ENCODE data around the gene CLIC4. TPM values are rescaled to one million over a fixed set of nuclear protein-coding genes. Genes with fewer than 3 reads are reported as not detected.

The CLIC4 gene
- total and polyA plus RNA-seq, 10 of the 15 experiments (the other 5 are each of a cell fraction or from before 2014, with no cell fraction given), result 20.4 to 107 (median 69.6) TPM

DNA sequence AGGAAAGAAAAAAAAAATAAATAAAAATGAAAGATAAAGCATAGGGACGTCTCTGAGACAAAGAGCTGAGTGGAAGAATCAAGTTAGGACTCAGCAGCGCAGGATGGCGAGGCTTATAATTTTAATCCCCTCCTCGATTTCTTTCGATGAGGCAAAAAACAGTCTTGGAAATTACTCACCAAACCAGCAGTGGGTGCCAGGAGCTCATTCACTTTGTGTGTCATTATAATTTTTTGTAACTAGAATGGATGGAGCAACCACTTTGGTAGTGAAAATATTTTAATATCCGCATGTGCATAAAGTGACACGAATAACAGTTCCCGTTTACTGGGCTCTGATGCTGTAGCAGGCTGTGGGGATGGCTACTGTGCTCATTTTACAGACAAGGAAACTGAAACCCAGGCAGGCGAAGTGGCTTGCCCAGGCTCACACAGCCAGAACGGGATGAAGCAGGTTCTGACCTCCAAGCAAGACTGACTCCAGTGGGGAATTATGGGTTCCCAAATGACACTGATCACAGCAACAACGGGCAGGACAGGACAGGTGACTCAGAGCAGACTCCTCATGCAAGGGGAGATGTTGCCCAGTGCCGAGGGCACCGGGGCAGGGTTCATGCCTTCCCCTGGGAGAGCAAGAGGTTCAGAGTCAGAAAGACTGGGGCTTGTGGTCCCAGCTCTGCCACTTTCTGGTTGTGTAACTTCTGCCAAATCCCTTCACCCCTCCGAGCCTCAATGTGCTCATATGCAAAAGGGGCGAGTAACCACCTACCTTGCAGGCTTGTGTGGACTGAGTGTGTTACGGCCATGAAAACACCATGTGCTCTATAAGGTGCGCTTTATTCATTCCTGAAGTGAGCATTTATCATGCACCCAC is 121.2 kb downstream of the CLIC4 start (continued):
- TF ChIP-seq, protein P1, sequence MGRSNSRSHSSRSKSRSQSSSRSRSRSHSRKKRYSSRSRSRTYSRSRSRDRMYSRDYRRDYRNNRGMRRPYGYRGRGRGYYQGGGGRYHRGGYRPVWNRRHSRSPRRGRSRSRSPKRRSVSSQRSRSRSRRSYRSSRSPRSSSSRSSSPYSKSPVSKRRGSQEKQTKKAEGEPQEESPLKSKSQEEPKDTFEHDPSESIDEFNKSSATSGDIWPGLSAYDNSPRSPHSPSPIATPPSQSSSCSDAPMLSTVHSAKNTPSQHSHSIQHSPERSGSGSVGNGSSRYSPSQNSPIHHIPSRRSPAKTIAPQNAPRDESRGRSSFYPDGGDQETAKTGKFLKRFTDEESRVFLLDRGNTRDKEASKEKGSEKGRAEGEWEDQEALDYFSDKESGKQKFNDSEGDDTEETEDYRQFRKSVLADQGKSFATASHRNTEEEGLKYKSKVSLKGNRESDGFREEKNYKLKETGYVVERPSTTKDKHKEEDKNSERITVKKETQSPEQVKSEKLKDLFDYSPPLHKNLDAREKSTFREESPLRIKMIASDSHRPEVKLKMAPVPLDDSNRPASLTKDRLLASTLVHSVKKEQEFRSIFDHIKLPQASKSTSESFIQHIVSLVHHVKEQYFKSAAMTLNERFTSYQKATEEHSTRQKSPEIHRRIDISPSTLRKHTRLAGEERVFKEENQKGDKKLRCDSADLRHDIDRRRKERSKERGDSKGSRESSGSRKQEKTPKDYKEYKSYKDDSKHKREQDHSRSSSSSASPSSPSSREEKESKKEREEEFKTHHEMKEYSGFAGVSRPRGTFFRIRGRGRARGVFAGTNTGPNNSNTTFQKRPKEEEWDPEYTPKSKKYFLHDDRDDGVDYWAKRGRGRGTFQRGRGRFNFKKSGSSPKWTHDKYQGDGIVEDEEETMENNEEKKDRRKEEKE (IDR thresholded peaks at IDR 0.05), result no peak
- TF ChIP-seq ZBED1 (IDR thresholded peaks at IDR 0.05; ENCODE audit: borderline replicate concordance) (no peak), SP1 (IDR thresholded peaks at IDR 0.05; ENCODE audit: low read depth, low read length) (no peak), NFYA (IDR thresholded peaks at IDR 0.05; ENCODE audit: borderline replicate concordance, low read depth, low read length) (no peak), IKZF2 (IDR thresholded peaks at IDR 0.05) (peak in 1 of 2 experiments; percentile 34; a peak in 1 of 4 replicates), TCF7 (IDR thresholded peaks at IDR 0.05; ENCODE audit: borderline replicate concordance) (no peak), CREM (IDR thresholded peaks at IDR 0.05; ENCODE audit: low read depth) (no peak), EP300 (IDR thresholded peaks at IDR 0.05; ENCODE audit: borderline replicate concordance in 1 of 2, control insufficient read depth in 1 of 2, low read depth in 2 of 2, low read length in 2 of 2) (no peak), YBX1 (IDR thresholded peaks at IDR 0.05) (no peak), IKZF1 (conservative IDR thresholded peaks at IDR 0.05) (peak; percentile 56; the same call in 1 of the 2 replicates), NR2C1 (IDR thresholded peaks at IDR 0.05) (no peak), MEF2B (IDR thresholded peaks at IDR 0.05; ENCODE audit: partially characterized antibody, poor library complexity, severe bottlenecking) (peak; percentile 37), RELA (IDR thresholded peaks at IDR 0.05; ENCODE audit: borderline replicate concordance, partially characterized antibody) (no peak), BCL3 (IDR thresholded peaks at IDR 0.05; ENCODE audit: borderline replicate concordance, insufficient read depth, low read depth, low read length, poor library complexity, severe bottlenecking) (no peak), BMI1 (IDR thresholded peaks at IDR 0.05; ENCODE audit: borderline replicate concordance) (no peak), FOS (IDR thresholded peaks at IDR 0.05; ENCODE audit: borderline replicate concordance, extremely low read depth, insufficient read length) (no peak), EZH2 (IDR thresholded peaks at IDR 0.05; ENCODE audit: borderline replicate concordance, control insufficient read depth, low read depth, low read length) (no peak)
- TF ChIP-seq, protein P2, sequence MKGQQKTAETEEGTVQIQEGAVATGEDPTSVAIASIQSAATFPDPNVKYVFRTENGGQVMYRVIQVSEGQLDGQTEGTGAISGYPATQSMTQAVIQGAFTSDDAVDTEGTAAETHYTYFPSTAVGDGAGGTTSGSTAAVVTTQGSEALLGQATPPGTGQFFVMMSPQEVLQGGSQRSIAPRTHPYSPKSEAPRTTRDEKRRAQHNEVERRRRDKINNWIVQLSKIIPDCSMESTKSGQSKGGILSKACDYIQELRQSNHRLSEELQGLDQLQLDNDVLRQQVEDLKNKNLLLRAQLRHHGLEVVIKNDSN (IDR thresholded peaks at IDR 0.05; ENCODE audit: borderline replicate concordance, extremely low read length, insufficient read depth, low read depth, low read length), result no peak
- TF ChIP-seq, protein P3, sequence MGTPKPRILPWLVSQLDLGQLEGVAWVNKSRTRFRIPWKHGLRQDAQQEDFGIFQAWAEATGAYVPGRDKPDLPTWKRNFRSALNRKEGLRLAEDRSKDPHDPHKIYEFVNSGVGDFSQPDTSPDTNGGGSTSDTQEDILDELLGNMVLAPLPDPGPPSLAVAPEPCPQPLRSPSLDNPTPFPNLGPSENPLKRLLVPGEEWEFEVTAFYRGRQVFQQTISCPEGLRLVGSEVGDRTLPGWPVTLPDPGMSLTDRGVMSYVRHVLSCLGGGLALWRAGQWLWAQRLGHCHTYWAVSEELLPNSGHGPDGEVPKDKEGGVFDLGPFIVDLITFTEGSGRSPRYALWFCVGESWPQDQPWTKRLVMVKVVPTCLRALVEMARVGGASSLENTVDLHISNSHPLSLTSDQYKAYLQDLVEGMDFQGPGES (IDR thresholded peaks at IDR 0.05), result no peak
